Measurements from ENCODE around the gene THRAP3.

The THRAP3 gene

GRCh38 chr1:36342426-36343185 is 118.4 kb downstream of the THRAP3 start:
- WGBS (ENCODE audit: insufficient coverage): 89% methylated on average over 3 of the region's 10 CpGs
- ChIA-PET POLR2A (interaction anchor here (0.7 to 1.4 kb wide), 2 partner anchors 26 to 28 kb away, joined by 3 to 5 read pairs; no protein-coding TSS in a partner anchor), CTCF (interaction anchor here (0.7 to 8.9 kb wide), 30 partner anchors 9 to 155 kb away, joined by 3 to 86 read pairs (median 5); partner anchors contain the start of genes LSM10, MRPS15 and STK40)
- Histone ChIP-seq H3K9me3 (ENCODE audit: control extremely low read depth in 1 of 5, control insufficient read depth in 4 of 5, insufficient read depth in 2 of 5, low read depth in 1 of 5, low read length in 4 of 5) (no peaks in the 10 kb centered on the region), H3K4me3 (ENCODE audit: control insufficient read depth in 1 of 7, extremely low read depth in 1 of 7, insufficient read depth in 4 of 7, low read depth in 2 of 7, low read length in 6 of 7) (no peak overlapping the region), H3K27me3 (replicated peaks in 2 of 5; ENCODE audit: control insufficient read depth in 4 of 5, insufficient read depth in 5 of 5, low read length in 4 of 5) (no peaks in the 10 kb centered on the region), H3K36me3 (ENCODE audit: control insufficient read depth in 4 of 4, insufficient read depth in 4 of 4, low read length in 3 of 4) (peaks cover 13 to 70% (median 44%) of the 10 kb centered on the region in 4 experiments), H3K4me1 (ENCODE audit: control extremely low read depth in 1 of 4, control insufficient read depth in 4 of 4, insufficient read depth in 4 of 4, low read length in 3 of 4) (peaks cover 0 to 14% (median 8%) of the 10 kb centered on the region in 4 experiments), H3K27ac (ENCODE audit: insufficient read depth in 1 of 2, low read depth in 1 of 2, low read length in 2 of 2, poor library complexity in 1 of 2, severe bottlenecking in 2 of 2) (no peak overlapping the region)
- DNase-seq: peak; percentile 52 to 67 (median 53)

GRCh38 chr1:36343651-36344394 is 119.6 kb downstream of the THRAP3 start:
- WGBS (ENCODE audit: insufficient coverage): 98% methylated on average over 21 of the region's 24 CpGs
- ChIA-PET CTCF (interaction anchor here (0.7 to 8.9 kb wide), 14 partner anchors 8 to 156 kb away, joined by 3 to 86 read pairs (median 10); partner anchors contain the start of genes LSM10 and STK40), POLR2A (no interaction called here)
- Histone ChIP-seq H3K27ac (ENCODE audit: insufficient read depth in 1 of 2, low read depth in 1 of 2, low read length in 2 of 2, poor library complexity in 1 of 2, severe bottlenecking in 2 of 2) (no peak overlapping the region), H3K9me3 (ENCODE audit: control extremely low read depth in 1 of 5, control insufficient read depth in 4 of 5, insufficient read depth in 2 of 5, low read depth in 1 of 5, low read length in 4 of 5) (no peaks in the 10 kb centered on the region), H3K4me3 (ENCODE audit: control insufficient read depth in 1 of 7, extremely low read depth in 1 of 7, insufficient read depth in 4 of 7, low read depth in 2 of 7, low read length in 6 of 7) (no peak overlapping the region), H3K27me3 (replicated peaks in 2 of 5; ENCODE audit: control insufficient read depth in 4 of 5, insufficient read depth in 5 of 5, low read length in 4 of 5) (no peaks in the 10 kb centered on the region), H3K36me3 (ENCODE audit: control insufficient read depth in 4 of 4, insufficient read depth in 4 of 4, low read length in 3 of 4) (peaks cover 21 to 80% (median 50%) of the 10 kb centered on the region in 4 experiments), H3K4me1 (ENCODE audit: control extremely low read depth in 1 of 4, control insufficient read depth in 4 of 4, insufficient read depth in 4 of 4, low read length in 3 of 4) (peaks cover 0 to 14% (median 6%) of the 10 kb centered on the region in 4 experiments)
- no peak for DNase-seq

DNA sequence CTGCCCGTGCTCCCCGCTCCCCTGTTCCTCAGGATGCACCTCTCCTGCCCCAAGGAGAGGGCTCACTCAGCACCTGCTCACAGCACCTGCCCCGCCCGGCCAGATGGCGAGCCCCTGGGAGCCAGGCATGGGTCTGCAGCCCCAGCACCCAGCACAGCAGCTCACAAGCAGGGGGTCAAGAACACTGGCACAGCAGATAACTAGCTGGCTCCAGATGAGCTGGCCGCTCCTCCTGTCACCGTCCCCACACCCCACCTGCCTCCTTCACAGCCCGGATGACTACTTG is 120.1 kb downstream of the THRAP3 start:
- Histone ChIP-seq H3K36me3 (ENCODE audit: control insufficient read depth in 4 of 4, insufficient read depth in 4 of 4, low read length in 3 of 4) (peaks cover 21 to 82% (median 52%) of the 10 kb centered on the region in 4 experiments), H3K9me3 (ENCODE audit: control extremely low read depth in 1 of 5, control insufficient read depth in 4 of 5, insufficient read depth in 2 of 5, low read depth in 1 of 5, low read length in 4 of 5) (no peaks in the 10 kb centered on the region), H3K4me1 (ENCODE audit: control extremely low read depth in 1 of 4, control insufficient read depth in 4 of 4, insufficient read depth in 4 of 4, low read length in 3 of 4) (peaks cover 0 to 11% (median 4%) of the 10 kb centered on the region in 4 experiments), H3K27me3 (replicated peaks in 2 of 5; ENCODE audit: control insufficient read depth in 4 of 5, insufficient read depth in 5 of 5, low read length in 4 of 5) (no peaks in the 10 kb centered on the region), H3K27ac (ENCODE audit: insufficient read depth in 1 of 2, low read depth in 1 of 2, low read length in 2 of 2, poor library complexity in 1 of 2, severe bottlenecking in 2 of 2) (no peak overlapping the region), H3K4me3 (ENCODE audit: control insufficient read depth in 1 of 7, extremely low read depth in 1 of 7, insufficient read depth in 4 of 7, low read depth in 2 of 7, low read length in 6 of 7) (no peak overlapping the region)
- CTCF ChIA-PET: interaction anchor here (4.5 to 8.9 kb wide), 3 partner anchors 8 to 80 kb away, joined by 37 to 86 read pairs (median 72); no protein-coding TSS in a partner anchor
- POLR2A ChIA-PET: no interaction called here
- no peak for DNase-seq
- 95% methylated on average over 6 of the region's 8 CpGs for WGBS (ENCODE audit: insufficient coverage)

GRCh38 chr1:36345353-36345752 is 121.1 kb downstream of the THRAP3 start:
- ChIA-PET POLR2A (no interaction called here), CTCF (interaction anchor here (0.8 to 8.9 kb wide), 7 partner anchors 8 to 79 kb away, joined by 3 to 86 read pairs (median 4); no protein-coding TSS in a partner anchor)
- Histone ChIP-seq H3K27ac (ENCODE audit: insufficient read depth in 1 of 2, low read depth in 1 of 2, low read length in 2 of 2, poor library complexity in 1 of 2, severe bottlenecking in 2 of 2) (no peak overlapping the region), H3K4me3 (ENCODE audit: control insufficient read depth in 1 of 7, extremely low read depth in 1 of 7, insufficient read depth in 4 of 7, low read depth in 2 of 7, low read length in 6 of 7) (no peak overlapping the region), H3K9me3 (ENCODE audit: control extremely low read depth in 1 of 5, control insufficient read depth in 4 of 5, insufficient read depth in 2 of 5, low read depth in 1 of 5, low read length in 4 of 5) (no peaks in the 10 kb centered on the region), H3K27me3 (replicated peaks in 2 of 5; ENCODE audit: control insufficient read depth in 4 of 5, insufficient read depth in 5 of 5, low read length in 4 of 5) (no peaks in the 10 kb centered on the region), H3K4me1 (ENCODE audit: control extremely low read depth in 1 of 4, control insufficient read depth in 4 of 4, insufficient read depth in 4 of 4, low read length in 3 of 4) (peaks cover 0 to 16% (median 14%) of the 10 kb centered on the region in 4 experiments), H3K36me3 (ENCODE audit: control insufficient read depth in 4 of 4, insufficient read depth in 4 of 4, low read length in 3 of 4) (peaks cover 21 to 87% (median 49%) of the 10 kb centered on the region in 4 experiments)
- no peak for DNase-seq
- over 99% methylated on average over 7 of the region's 7 CpGs for WGBS (ENCODE audit: insufficient coverage)

GRCh38 chr1:36346741-36347370 is 122.6 kb downstream of the THRAP3 start:
- CTCF ChIA-PET: interaction anchor here (0.8 to 8.9 kb wide), 3 partner anchors 47 to 71 kb away, joined by 3 to 86 read pairs (median 4); no protein-coding TSS in a partner anchor

GRCh38 chr1:36349241-36349671 is 125.0 kb downstream of the THRAP3 start:
- 71% methylated on average over 6 of the region's 7 CpGs for WGBS (ENCODE audit: insufficient coverage)
- H3K27ac ChIP-seq (ENCODE audit: insufficient read depth in 1 of 2, low read depth in 1 of 2, low read length in 2 of 2, poor library complexity in 1 of 2, severe bottlenecking in 2 of 2): no peak overlapping the region
- H3K27me3 ChIP-seq (replicated peaks in 2 of 5; ENCODE audit: control insufficient read depth in 4 of 5, insufficient read depth in 5 of 5, low read length in 4 of 5): no peaks in the 10 kb centered on the region
- H3K4me1 ChIP-seq (ENCODE audit: control extremely low read depth in 1 of 4, control insufficient read depth in 4 of 4, insufficient read depth in 4 of 4, low read length in 3 of 4): peaks cover 0 to 46% (median 41%) of the 10 kb centered on the region in 4 experiments
- POLR2A ChIA-PET: interaction anchor here (1.3 kb wide), 1 partner anchor 29 kb away, joined by 3 read pairs; no protein-coding TSS in a partner anchor
- no peaks in the 10 kb centered on the region for H3K9me3 ChIP-seq (ENCODE audit: control extremely low read depth in 1 of 5, control insufficient read depth in 4 of 5, insufficient read depth in 2 of 5, low read depth in 1 of 5, low read length in 4 of 5)
- H3K36me3 ChIP-seq (ENCODE audit: control insufficient read depth in 4 of 4, insufficient read depth in 4 of 4, low read length in 3 of 4): peaks cover 11 to 73% (median 47%) of the 10 kb centered on the region in 4 experiments
- H3K4me3 ChIP-seq (ENCODE audit: control insufficient read depth in 1 of 7, extremely low read depth in 1 of 7, insufficient read depth in 4 of 7, low read depth in 2 of 7, low read length in 6 of 7): no peak overlapping the region
- CTCF ChIA-PET: interaction anchor here (2.3 to 5.4 kb wide), 2 partner anchors 7 to 48 kb away, joined by 7 to 37 read pairs; partner anchors contain the start of gene LSM10
- DNase-seq: no peak

More at GRCh38 chr1:36346741-36347370, 122.6 kb downstream of the THRAP3 start:
- Histone ChIP-seq H3K36me3 (ENCODE audit: control insufficient read depth in 4 of 4, insufficient read depth in 4 of 4, low read length in 3 of 4) (peaks cover 19 to 75% (median 42%) of the 10 kb centered on the region in 4 experiments), H3K4me3 (ENCODE audit: control insufficient read depth in 1 of 7, extremely low read depth in 1 of 7, insufficient read depth in 4 of 7, low read depth in 2 of 7, low read length in 6 of 7) (no peak overlapping the region), H3K9me3 (ENCODE audit: control extremely low read depth in 1 of 5, control insufficient read depth in 4 of 5, insufficient read depth in 2 of 5, low read depth in 1 of 5, low read length in 4 of 5) (no peaks in the 10 kb centered on the region), H3K4me1 (ENCODE audit: control extremely low read depth in 1 of 4, control insufficient read depth in 4 of 4, insufficient read depth in 4 of 4, low read length in 3 of 4) (peaks cover 0 to 31% (median 29%) of the 10 kb centered on the region in 4 experiments), H3K27ac (ENCODE audit: insufficient read depth in 1 of 2, low read depth in 1 of 2, low read length in 2 of 2, poor library complexity in 1 of 2, severe bottlenecking in 2 of 2) (no peak overlapping the region), H3K27me3 (replicated peaks in 2 of 5; ENCODE audit: control insufficient read depth in 4 of 5, insufficient read depth in 5 of 5, low read length in 4 of 5) (no peaks in the 10 kb centered on the region)
- WGBS (ENCODE audit: insufficient coverage): 98% methylated on average over 5 of the region's 8 CpGs
- DNase-seq: no peak
- POLR2A ChIA-PET: interaction anchor here (0.6 kb wide), 1 partner anchor 131 kb away, joined by 4 read pairs; no protein-coding TSS in a partner anchor
